OCI-LY1 (cell line): ENCODE results near the gene DBX1.

Experiments used
- H2AFZ ChIP-seq: fragments of 200-600 bp; sonication (generic), shearing (Covaris generic); 2 replicates; pipeline ENCODE4 v1.6.0; 2014; ENCODE audit warnings: antibody characterized with exemption, mild to moderate bottlenecking, low read length
- H3F3A ChIP-seq: fragments of 200-600 bp; sonication (generic), shearing (Covaris generic); 2 replicates; pipeline ENCODE4 v1.6.0; 2014; ENCODE audit warnings: mild to moderate bottlenecking, antibody characterized with exemption, low read length, moderate library complexity; ENCODE audit not compliant: insufficient read depth
- H3K27ac ChIP-seq: fragments of 200-600 bp; sonication (generic); 2 replicates; pipeline ENCODE4 v1.5.1; 2014; ENCODE audit warnings: low read length, mixed run types, mild to moderate bottlenecking, low read depth; ENCODE audit not compliant: poor library complexity, severe bottlenecking
- H3K27me3 ChIP-seq: fragments of 200-600 bp; sonication (generic); 2 replicates; pipeline ENCODE4 v1.6.0; 2014; ENCODE audit warnings: antibody characterized with exemption, mild to moderate bottlenecking, low read length, moderate library complexity; ENCODE audit not compliant: insufficient read depth
- H3K36me3 ChIP-seq: fragments of 200-600 bp; sonication (generic); 2 replicates; pipeline ENCODE4 v1.6.1; 2014; ENCODE audit warnings: mild to moderate bottlenecking, antibody characterized with exemption, low read length, moderate library complexity, mixed read lengths; ENCODE audit not compliant: insufficient read depth
- H3K4me1 ChIP-seq: fragments of 200-600 bp; sonication (generic); 2 replicates; pipeline ENCODE4 v1.5.1; 2014; ENCODE audit warnings: mild to moderate bottlenecking, low read length, moderate library complexity; ENCODE audit not compliant: insufficient read depth, severe bottlenecking
- H3K4me2 ChIP-seq: fragments of 200-600 bp; sonication (generic), shearing (Covaris generic); 2 replicates; pipeline ENCODE4 v1.6.1; 2014; ENCODE audit warnings: low read length
- H3K4me3 ChIP-seq: fragments of 200-600 bp; sonication (generic); 2 replicates; pipeline ENCODE4 v1.5.1; 2014; ENCODE audit warnings: low read length, low read depth, mild to moderate bottlenecking, mixed read lengths; ENCODE audit not compliant: poor library complexity, severe bottlenecking
- H3K79me2 ChIP-seq: fragments of 200-600 bp; shearing (Covaris generic); 2 replicates; pipeline ENCODE4 v1.6.1; 2016; ENCODE audit warnings: mixed run types, low read length, mixed read lengths; ENCODE audit not compliant: insufficient read depth
- H3K9ac ChIP-seq: fragments of 200-600 bp; sonication (generic), shearing (Covaris generic); 2 replicates; pipeline ENCODE4 v1.6.1; 2014; ENCODE audit warnings: mild to moderate bottlenecking, low read length, mixed read lengths
- H3K9me2 ChIP-seq: fragments of 200-600 bp; sonication (generic), shearing (Covaris generic); 2 replicates; pipeline ENCODE4 v1.6.1; 2014; ENCODE audit warnings: low read depth, mild to moderate bottlenecking, low read length, mixed read lengths
- H3K9me3 ChIP-seq: fragments of 200-600 bp; shearing (Covaris generic); 2 replicates; pipeline ENCODE4 v1.6.1; 2014; ENCODE audit warnings: low read length, mixed read lengths
- H4K20me1 ChIP-seq: fragments of 200-600 bp; sonication (generic), shearing (Covaris generic); 2 replicates; pipeline ENCODE4 v1.6.0; 2016; ENCODE audit warnings: mild to moderate bottlenecking, low read length; ENCODE audit not compliant: insufficient read depth
- CTCF ChIP-seq: fragments of 200-600 bp; sonication (generic), shearing (Covaris generic); IDR thresholded peaks from 2 replicates; pipeline ENCODE4 v1.5.1; 2017; ENCODE audit warnings: mild to moderate bottlenecking, antibody characterized with exemption, low read length, moderate library complexity, mixed read lengths
- EZH2 ChIP-seq: fragments of 200-600 bp; sonication (generic), shearing (Covaris generic); IDR thresholded peaks from 2 replicates; pipeline ENCODE4 v1.8.0; 2017; ENCODE audit warnings: borderline replicate concordance, mixed run types, mild to moderate bottlenecking, antibody characterized with exemption, low read length, moderate library complexity, mixed read lengths

The DBX1 gene

GRCh38 chr11:20114588-20114987 lies 45.7 kb downstream of the DBX1 start:
- Histone ChIP-seq H3K27me3 (0 out of 2 replicates have a peak, but pooled peaks cover 4% of the 10 kb centered on the region), H4K20me1 (no peaks in the 10 kb centered on the region), H3K9me3 (no peaks in the 10 kb centered on the region), H2AFZ (no peak overlapping the region), H3K9ac (no peak overlapping the region), H3K4me1 (no peaks in the 10 kb centered on the region), H3K9me2 (no peaks in the 10 kb centered on the region), H3K36me3 (no peaks in the 10 kb centered on the region), H3K4me2 (no peak overlapping the region), H3F3A (no peaks in the 10 kb centered on the region), H3K27ac (no peak overlapping the region), H3K79me2 (no peaks in the 10 kb centered on the region), H3K4me3 (no peak overlapping the region)
- TF ChIP-seq EZH2, result no peak
- no peak for TF ChIP-seq CTCF

GRCh38 chr11:20113149-20113438 lies 47.2 kb downstream of the DBX1 start:
- no peaks in the 10 kb centered on the region for H3F3A ChIP-seq
- no peak overlapping the region for H3K9ac ChIP-seq
- no peaks in the 10 kb centered on the region for H3K9me3 ChIP-seq
- no peaks in the 10 kb centered on the region for H3K4me1 ChIP-seq
- no peaks in the 10 kb centered on the region for H3K27me3 ChIP-seq
- H3K4me2 ChIP-seq, result no peak overlapping the region
- no peaks in the 10 kb centered on the region for H4K20me1 ChIP-seq
- H2AFZ ChIP-seq, result no peak overlapping the region
- H3K36me3 ChIP-seq, result no peaks in the 10 kb centered on the region
- H3K9me2 ChIP-seq, result no peaks in the 10 kb centered on the region
- TF ChIP-seq EZH2, result no peak
- TF ChIP-seq CTCF, result no peak
- H3K27ac ChIP-seq, result no peak overlapping the region
- no peaks in the 10 kb centered on the region for H3K79me2 ChIP-seq
- no peak overlapping the region for H3K4me3 ChIP-seq

GRCh38 chr11:20112291-20113148 lies 47.8 kb downstream of the DBX1 start:
- no peak for TF ChIP-seq CTCF
- TF ChIP-seq EZH2, result no peak
- Histone ChIP-seq H3K27me3 (no peaks in the 10 kb centered on the region), H3K4me3 (no peak overlapping the region), H3K9me3 (no peaks in the 10 kb centered on the region), H3K36me3 (no peaks in the 10 kb centered on the region), H3K9me2 (no peaks in the 10 kb centered on the region), H3K4me2 (no peak overlapping the region), H4K20me1 (no peaks in the 10 kb centered on the region), H3K79me2 (no peaks in the 10 kb centered on the region), H3K4me1 (no peaks in the 10 kb centered on the region), H2AFZ (no peak overlapping the region), H3K9ac (no peak overlapping the region), H3F3A (no peaks in the 10 kb centered on the region), H3K27ac (no peak overlapping the region)
